Calu3 (cell line): ENCODE data around the gene RNF207. TPM values are rescaled to one million over a fixed set of nuclear protein-coding genes. Genes with fewer than 3 reads are reported as not detected.

ENCODE experiments used
- BruUV-seq: library from RNA; stranded (reverse); fragments of 400-500 nt; replicated peaks from 2 replicates; lab custom pipeline; 2021; lab: Mats Ljungman, UMichigan
- CTCF ChIA-PET: fragments of 300-600 bp; sonication (Branson Sonifier 250); formaldehyde crosslinking; loops from one replicate; lab custom pipeline; 2022; ENCODE audit warnings: antibody characterized with exemption; lab: Charles Lee
- DNase-seq: peaks from one replicate; pipeline ENCODE4 v3.0.0; 2022
- H3K27ac Mint-ChIP-seq: one replicate; pipeline ENCODE4 v1.8.0; 2022; ENCODE audit warnings: mixed read lengths; ENCODE audit not compliant: unreplicated experiment
- H3K27me3 Mint-ChIP-seq: one replicate; pipeline ENCODE4 v1.8.0; 2022; ENCODE audit warnings: mixed read lengths; ENCODE audit not compliant: unreplicated experiment
- H3K36me3 Mint-ChIP-seq: one replicate; pipeline ENCODE4 v1.8.0; 2022; ENCODE audit warnings: mild to moderate bottlenecking, moderate library complexity, mixed read lengths; ENCODE audit not compliant: insufficient read depth, unreplicated experiment
- H3K4me1 Mint-ChIP-seq: one replicate; pipeline ENCODE4 v1.8.0; 2022; ENCODE audit warnings: mild to moderate bottlenecking, low read depth, mixed read lengths; ENCODE audit not compliant: unreplicated experiment
- H3K4me3 Mint-ChIP-seq: one replicate; pipeline ENCODE4 v1.8.0; 2022; ENCODE audit warnings: mild to moderate bottlenecking, low read depth, moderate library complexity, mixed read lengths; ENCODE audit not compliant: unreplicated experiment
- H3K9me3 Mint-ChIP-seq: one replicate; pipeline ENCODE4 v1.8.0; 2022; ENCODE audit warnings: low read depth, mixed read lengths; ENCODE audit not compliant: unreplicated experiment
- CTCF ChIP-seq: fragments of 200-600 bp; IDR thresholded peaks from one replicate; pipeline ENCODE4 v1.8.0; 2022; ENCODE audit warnings: antibody characterized with exemption; ENCODE audit not compliant: unreplicated experiment
- intact Hi-C: fragments of 100-400 bp; cut with micrococcal nuclease; formaldehyde crosslinking; loops from one replicate; pipeline ENCODE4 v1.10.0; 2022; ENCODE audit not compliant: unreplicated experiment
- total RNA-seq: library from RNA; stranded (reverse); gene quantifications from 2 replicates; pipeline ENCODE4 v1.2.3, GENCODE V29; 2022

The RNF207 gene
- total RNA-seq, 1 experiment from 2014 or later: 160 TPM

- Mint-ChIP-seq H3K4me1 (no peaks in the 10 kb centered on the region), H3K36me3 (peaks cover 30% of the 10 kb centered on the region), H3K4me3 (no peak overlapping the region), H3K9me3 (no peaks in the 10 kb centered on the region), H3K27ac (no peak overlapping the region), H3K27me3 (peaks cover 20% of the 10 kb centered on the region)
- TF ChIP-seq CTCF: no peak
- CTCF ChIA-PET: no interaction called here
- DNase-seq: no peak
- intact Hi-C loops: no loop called here
- BruUV-seq: no TSS peak
Measured at GRCh38 chr1:6183520-6183989, 22.4 kb upstream of the RNF207 start.

DNA sequence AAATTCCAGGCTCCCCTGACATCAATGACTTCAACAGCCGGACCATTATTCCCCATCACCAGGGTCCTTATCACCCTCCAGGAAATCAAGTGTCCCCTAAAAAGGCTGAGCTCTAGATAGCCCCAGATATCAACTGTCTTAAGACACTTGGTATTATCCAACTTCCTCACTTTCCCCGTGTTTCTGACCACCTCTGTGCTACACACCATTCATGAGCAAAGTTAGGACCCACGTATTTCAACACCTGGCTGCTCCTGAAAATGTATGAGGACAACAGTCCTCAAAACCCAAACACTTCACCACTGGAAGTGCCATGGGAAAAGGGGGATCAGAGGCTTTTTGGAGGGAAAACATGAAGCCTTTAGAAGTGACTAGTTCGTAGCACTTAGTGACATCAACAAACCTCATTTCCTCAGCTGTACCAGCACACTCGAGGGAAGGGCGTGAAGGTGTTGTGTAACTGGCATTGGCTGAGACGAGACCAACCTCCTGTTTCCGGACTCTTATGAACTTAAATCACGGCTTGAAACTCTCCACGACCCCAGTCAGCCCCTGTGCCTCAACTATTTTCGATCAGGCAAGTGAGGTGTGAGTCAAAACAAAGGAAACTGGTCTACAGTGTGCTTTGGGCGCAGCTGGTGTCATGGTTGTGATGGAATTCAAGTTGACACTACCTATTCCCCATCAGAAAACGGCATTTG is 21.7 kb upstream of the RNF207 start:
- DNase-seq: no peak
- peak overlapping the region; percentile 30 for H3K27ac Mint-ChIP-seq
- H3K4me3 Mint-ChIP-seq: no peak overlapping the region
- intact Hi-C loops: no loop called here
- TF ChIP-seq CTCF: no peak
- no TSS peak for BruUV-seq
- H3K4me1 Mint-ChIP-seq: no peaks in the 10 kb centered on the region
- CTCF ChIA-PET: no interaction called here
- H3K36me3 Mint-ChIP-seq: peaks cover 31% of the 10 kb centered on the region
- H3K9me3 Mint-ChIP-seq: no peaks in the 10 kb centered on the region
- peaks cover 14% of the 10 kb centered on the region for H3K27me3 Mint-ChIP-seq

DNA sequence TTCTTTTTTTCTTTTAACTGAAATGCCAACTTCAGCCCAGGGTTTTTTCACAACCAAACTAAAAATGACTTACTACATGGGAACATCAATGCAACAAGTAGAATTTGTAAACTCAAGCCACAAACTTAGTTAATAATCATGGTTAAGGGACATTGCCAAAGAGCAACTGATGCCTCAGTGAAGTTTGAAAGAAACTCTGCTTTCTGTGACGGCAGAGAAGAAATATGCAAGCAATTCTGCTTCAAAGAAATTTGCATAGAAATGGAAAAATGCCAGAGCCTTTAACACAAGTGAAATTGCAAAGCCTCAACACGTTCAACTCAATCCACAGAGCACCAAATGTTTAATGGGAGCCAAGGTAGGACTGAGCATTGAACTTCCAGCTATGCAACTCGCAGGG is 20.8 kb upstream of the RNF207 start:
- peaks cover 12% of the 10 kb centered on the region for H3K27me3 Mint-ChIP-seq
- CTCF ChIA-PET: interaction anchor here (0.6 to 0.7 kb wide), 2 partner anchors 10 to 60 kb away, joined by 4 to 5 read pairs; no protein-coding TSS in a partner anchor
- H3K4me3 Mint-ChIP-seq: no peak overlapping the region
- DNase-seq: no peak
- no peaks in the 10 kb centered on the region for H3K4me1 Mint-ChIP-seq
- TF ChIP-seq CTCF: no peak
- no peak overlapping the region for H3K27ac Mint-ChIP-seq
- no peaks in the 10 kb centered on the region for H3K9me3 Mint-ChIP-seq
- intact Hi-C loops: no loop called here
- no TSS peak for BruUV-seq
- peaks cover 41% of the 10 kb centered on the region for H3K36me3 Mint-ChIP-seq

GRCh38 chr1:6185635-6186382 is 20.1 kb upstream of the RNF207 start:
- H3K4me3 Mint-ChIP-seq: no peak overlapping the region
- BruUV-seq: no TSS peak
- CTCF ChIA-PET: interaction anchor here (0.6 to 0.7 kb wide), 2 partner anchors 10 to 59 kb away, joined by 4 to 5 read pairs; no protein-coding TSS in a partner anchor
- no peak for DNase-seq
- intact Hi-C loops: no loop called here
- TF ChIP-seq CTCF: no peak
- no peaks in the 10 kb centered on the region for H3K4me1 Mint-ChIP-seq
- H3K36me3 Mint-ChIP-seq: peaks cover 47% of the 10 kb centered on the region
- H3K27ac Mint-ChIP-seq: no peak overlapping the region
- peaks cover 10% of the 10 kb centered on the region for H3K27me3 Mint-ChIP-seq
- no peaks in the 10 kb centered on the region for H3K9me3 Mint-ChIP-seq
